HepG2 (cell line): Measurements from ENCODE around the gene SFPQ. TPM values are rescaled to one million over a fixed set of nuclear protein-coding genes. Genes with fewer than 3 reads are reported as not detected.
A peak's percentile ranks its signal among the peaks of the same experiment; 100 is the strongest.

Source experiments
- KDM5B ChIP-seq: sonication (generic); formaldehyde crosslinking; IDR thresholded peaks from 2 replicates; pipeline ENCODE4 v1.4.0; 2020; ENCODE audit warnings: missing genetic modification reagents, mild to moderate bottlenecking, borderline replicate concordance
- KLF13 ChIP-seq: sonication (generic); formaldehyde crosslinking; IDR thresholded peaks from 2 replicates; pipeline ENCODE4 v1.4.0; 2020; ENCODE audit warnings: mild to moderate bottlenecking, missing genetic modification reagents
- KLF9 ChIP-seq: IDR thresholded peaks from 2 replicates; pipeline ENCODE4 v1.6.1; 2016; ENCODE audit warnings: low read depth
- PAF1 ChIP-seq: IDR thresholded peaks from 2 replicates; pipeline ENCODE4 v1.6.1; 2016; ENCODE audit warnings: missing genetic modification reagents, missing compliant biosample characterization
- RARG ChIP-seq: sonication (generic); formaldehyde crosslinking; IDR thresholded peaks from 2 replicates; pipeline ENCODE4 v1.4.0; 2020; ENCODE audit warnings: low read depth, mild to moderate bottlenecking, missing genetic modification reagents
- XBP1 ChIP-seq: sonication (generic); formaldehyde crosslinking; IDR thresholded peaks from 2 replicates; pipeline ENCODE4 v1.5.0; 2020; ENCODE audit warnings: missing genetic modification reagents
- ZBTB38 ChIP-seq: sonication (generic); formaldehyde crosslinking; IDR thresholded peaks from 2 replicates; pipeline ENCODE4 v1.5.1; 2020; ENCODE audit warnings: mild to moderate bottlenecking, missing genetic modification reagents
- ZNF136 ChIP-seq: sonication (generic); formaldehyde crosslinking; IDR thresholded peaks from 2 replicates; pipeline ENCODE4 v1.8.1; 2022; ENCODE audit warnings: low read depth, mild to moderate bottlenecking, moderate library complexity, missing genetic modification reagents
- ZNF17 ChIP-seq: sonication (generic); formaldehyde crosslinking; IDR thresholded peaks from 2 replicates; pipeline ENCODE4 v1.5.0; 2020; ENCODE audit warnings: mild to moderate bottlenecking, missing genetic modification reagents
- ZNF496 ChIP-seq: sonication (generic); formaldehyde crosslinking; IDR thresholded peaks from 2 replicates; pipeline ENCODE4 v1.8.1; 2023; ENCODE audit warnings: mild to moderate bottlenecking, moderate library complexity, missing genetic modification reagents; ENCODE audit not compliant: insufficient replicate concordance
- ZNF615 ChIP-seq: sonication (generic); formaldehyde crosslinking; IDR thresholded peaks from 2 replicates; pipeline ENCODE4 v1.5.0; 2020; ENCODE audit warnings: mild to moderate bottlenecking, missing genetic modification reagents, borderline replicate concordance
- ZNF709 ChIP-seq: sonication (generic); formaldehyde crosslinking; IDR thresholded peaks from 2 replicates; pipeline ENCODE4 v1.5.0; 2020; ENCODE audit warnings: mild to moderate bottlenecking, missing genetic modification reagents
- polyA plus RNA-seq, 8 experiments: library from polyadenylated mRNA; depleted of rRNA in 3 of 8; stranded (reverse) in 7 of 8; unstranded in 1 of 8; fragments of >200 nt; fragmentation: Illumina TruSeq in 4 of 8; extraction: Trizol in 4 of 8; gene quantifications; 2 replicates each; pipeline versions ENCODE4 v1.2.1 to v1.2.3, GENCODE V29; 2011 to 2016; ENCODE audit warnings: low read depth in 4 of 8, missing spikeins in 1 of 8, mixed read lengths in 1 of 8; ENCODE audit not compliant: insufficient read depth in 1 of 8
- total RNA-seq, 5 experiments: library from RNA; depleted of rRNA; stranded (reverse); fragments of >200 nt; fragmentation: Illumina TruSeq; extraction: Trizol; gene quantifications; 2 replicates each; pipeline ENCODE4 v1.2.3, GENCODE V29; 2016; ENCODE audit warnings: low read depth in 1 of 5
- TF ChIP-seq, protein P1 (sequence below): sonication (generic); formaldehyde crosslinking; IDR thresholded peaks from 2 replicates; pipeline ENCODE4 v1.5.0; 2020; ENCODE audit warnings: missing genetic modification reagents
- TF ChIP-seq, protein P2 (sequence below): sonication (generic); formaldehyde crosslinking; IDR thresholded peaks from 2 replicates; pipeline ENCODE4 v1.4.0; 2020; ENCODE audit warnings: missing genetic modification reagents
- TF ChIP-seq, protein P3 (sequence below): sonication (generic); formaldehyde crosslinking; IDR thresholded peaks from 2 replicates; pipeline ENCODE4 v1.8.0; 2022; ENCODE audit warnings: missing genetic modification reagents, mild to moderate bottlenecking, inconsistent platforms, borderline replicate concordance
- TF ChIP-seq, protein P4 (sequence below): fragments of 450-650 bp; IDR thresholded peaks from 2 replicates; pipeline ENCODE4 v1.6.1; 2016
- TF ChIP-seq, protein P5 (sequence below): IDR thresholded peaks from 2 replicates; pipeline ENCODE4 v1.6.1; 2016; ENCODE audit warnings: low read depth, control low read depth
- TF ChIP-seq, protein P6 (sequence below): sonication (generic); formaldehyde crosslinking; IDR thresholded peaks from 2 replicates; pipeline ENCODE4 v1.5.0; 2020; ENCODE audit warnings: missing genetic modification reagents

SFPQ gene
- total and polyA plus RNA-seq, 2 of the 13 experiments (the other 11 are each of a cell fraction or from before 2014, with no cell fraction given) = 101 to 292 TPM

DNA sequence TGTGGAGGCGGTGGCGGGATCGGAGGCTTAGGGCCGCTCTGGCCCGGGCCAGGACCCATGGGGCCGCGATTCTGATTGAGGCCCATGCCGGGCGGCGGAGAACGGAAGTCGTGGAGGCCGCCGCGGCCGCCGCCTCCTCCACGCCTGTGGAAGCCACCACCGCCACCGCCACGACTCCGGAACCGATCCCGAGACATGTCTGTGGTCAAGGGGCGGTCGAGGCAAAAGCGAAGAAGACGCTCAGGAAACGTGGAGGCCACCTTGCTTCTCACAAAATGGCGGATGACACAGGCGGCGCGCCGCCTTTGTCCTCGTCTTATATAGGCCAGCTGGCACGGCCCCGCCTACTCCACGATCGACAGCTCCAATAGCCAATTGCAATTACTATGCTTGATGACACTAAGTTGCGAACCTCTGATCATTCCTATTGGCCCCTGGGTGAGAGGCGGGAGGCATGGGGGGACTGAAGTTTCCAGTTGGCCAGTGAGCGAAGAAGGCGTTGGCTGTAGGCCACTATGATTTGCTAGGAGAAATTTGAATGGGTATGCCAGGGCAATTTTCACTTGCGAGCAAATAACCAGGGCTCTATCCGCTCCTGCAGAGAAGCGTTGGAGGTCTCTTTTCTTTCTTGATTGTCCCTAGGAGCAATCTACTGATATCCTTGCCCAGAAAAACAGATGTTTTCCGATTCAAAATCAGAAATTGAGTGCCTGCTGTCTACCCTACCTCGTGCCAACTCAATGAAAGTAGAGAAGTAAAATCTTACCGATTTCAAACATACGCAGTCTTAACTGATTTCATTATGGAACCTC, at the start of gene SFPQ (continued):
- TF ChIP-seq ZNF136 (CRISPR knock-in tag) (no peak), ZNF496 (CRISPR knock-in tag) (no peak), ZNF709 (peak; percentile 33; the same call in 1 of the 2 replicates), XBP1 (CRISPR knock-in tag) (no peak), KLF9 (CRISPR knock-in tag) (0 out of 2 replicates have a peak, but pooled peaks have one; percentile 43), KDM5B (CRISPR knock-in tag) (0 out of 2 replicates have a peak, but pooled peaks have one; percentile 44), ZBTB38 (CRISPR knock-in tag) (peak; percentile 16; the same call in 1 of the 2 replicates), KLF13 (CRISPR knock-in tag) (0 out of 2 replicates have a peak, but pooled peaks have one; percentile 53), ZNF615 (CRISPR knock-in tag) (no peak), ZNF17 (CRISPR knock-in tag) (no peak), RARG (no peak), PAF1 (CRISPR knock-in tag) (no peak)
- TF ChIP-seq, protein P1, sequence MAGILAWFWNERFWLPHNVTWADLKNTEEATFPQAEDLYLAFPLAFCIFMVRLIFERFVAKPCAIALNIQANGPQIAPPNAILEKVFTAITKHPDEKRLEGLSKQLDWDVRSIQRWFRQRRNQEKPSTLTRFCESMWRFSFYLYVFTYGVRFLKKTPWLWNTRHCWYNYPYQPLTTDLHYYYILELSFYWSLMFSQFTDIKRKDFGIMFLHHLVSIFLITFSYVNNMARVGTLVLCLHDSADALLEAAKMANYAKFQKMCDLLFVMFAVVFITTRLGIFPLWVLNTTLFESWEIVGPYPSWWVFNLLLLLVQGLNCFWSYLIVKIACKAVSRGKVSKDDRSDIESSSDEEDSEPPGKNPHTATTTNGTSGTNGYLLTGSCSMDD (CRISPR knock-in tag) = no peak
- TF ChIP-seq, protein P2, sequence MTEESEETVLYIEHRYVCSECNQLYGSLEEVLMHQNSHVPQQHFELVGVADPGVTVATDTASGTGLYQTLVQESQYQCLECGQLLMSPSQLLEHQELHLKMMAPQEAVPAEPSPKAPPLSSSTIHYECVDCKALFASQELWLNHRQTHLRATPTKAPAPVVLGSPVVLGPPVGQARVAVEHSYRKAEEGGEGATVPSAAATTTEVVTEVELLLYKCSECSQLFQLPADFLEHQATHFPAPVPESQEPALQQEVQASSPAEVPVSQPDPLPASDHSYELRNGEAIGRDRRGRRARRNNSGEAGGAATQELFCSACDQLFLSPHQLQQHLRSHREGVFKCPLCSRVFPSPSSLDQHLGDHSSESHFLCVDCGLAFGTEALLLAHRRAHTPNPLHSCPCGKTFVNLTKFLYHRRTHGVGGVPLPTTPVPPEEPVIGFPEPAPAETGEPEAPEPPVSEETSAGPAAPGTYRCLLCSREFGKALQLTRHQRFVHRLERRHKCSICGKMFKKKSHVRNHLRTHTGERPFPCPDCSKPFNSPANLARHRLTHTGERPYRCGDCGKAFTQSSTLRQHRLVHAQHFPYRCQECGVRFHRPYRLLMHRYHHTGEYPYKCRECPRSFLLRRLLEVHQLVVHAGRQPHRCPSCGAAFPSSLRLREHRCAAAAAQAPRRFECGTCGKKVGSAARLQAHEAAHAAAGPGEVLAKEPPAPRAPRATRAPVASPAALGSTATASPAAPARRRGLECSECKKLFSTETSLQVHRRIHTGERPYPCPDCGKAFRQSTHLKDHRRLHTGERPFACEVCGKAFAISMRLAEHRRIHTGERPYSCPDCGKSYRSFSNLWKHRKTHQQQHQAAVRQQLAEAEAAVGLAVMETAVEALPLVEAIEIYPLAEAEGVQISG (CRISPR knock-in tag) = peak; percentile 62; the same call in 1 of the 2 replicates
- TF ChIP-seq, protein P3, sequence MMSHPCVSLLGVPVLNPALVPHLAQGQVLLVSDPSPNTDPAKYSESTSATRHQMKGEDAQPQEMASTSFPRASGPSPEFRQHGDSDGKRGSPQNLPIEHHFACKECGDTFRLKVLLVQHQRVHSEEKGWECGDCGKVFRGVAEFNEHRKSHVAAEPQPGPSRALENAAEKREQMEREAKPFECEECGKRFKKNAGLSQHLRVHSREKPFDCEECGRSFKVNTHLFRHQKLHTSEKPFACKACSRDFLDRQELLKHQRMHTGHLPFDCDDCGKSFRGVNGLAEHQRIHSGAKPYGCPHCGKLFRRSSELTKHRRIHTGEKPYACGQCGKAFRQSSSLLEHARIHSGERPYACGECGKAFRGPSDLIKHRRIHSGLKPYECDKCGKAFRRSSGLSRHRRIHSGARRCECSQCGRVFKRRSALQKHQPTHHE (CRISPR knock-in tag) = 0 out of 2 replicates have a peak, but pooled peaks have one; percentile 79
- TF ChIP-seq, protein P4, sequence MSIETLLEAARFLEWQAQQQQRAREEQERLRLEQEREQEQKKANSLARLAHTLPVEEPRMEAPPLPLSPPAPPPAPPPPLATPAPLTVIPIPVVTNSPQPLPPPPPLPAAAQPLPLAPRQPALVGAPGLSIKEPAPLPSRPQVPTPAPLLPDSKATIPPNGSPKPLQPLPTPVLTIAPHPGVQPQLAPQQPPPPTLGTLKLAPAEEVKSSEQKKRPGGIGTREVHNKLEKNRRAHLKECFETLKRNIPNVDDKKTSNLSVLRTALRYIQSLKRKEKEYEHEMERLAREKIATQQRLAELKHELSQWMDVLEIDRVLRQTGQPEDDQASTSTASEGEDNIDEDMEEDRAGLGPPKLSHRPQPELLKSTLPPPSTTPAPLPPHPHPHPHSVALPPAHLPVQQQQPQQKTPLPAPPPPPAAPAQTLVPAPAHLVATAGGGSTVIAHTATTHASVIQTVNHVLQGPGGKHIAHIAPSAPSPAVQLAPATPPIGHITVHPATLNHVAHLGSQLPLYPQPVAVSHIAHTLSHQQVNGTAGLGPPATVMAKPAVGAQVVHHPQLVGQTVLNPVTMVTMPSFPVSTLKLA = 0 out of 2 replicates have a peak, but pooled peaks have one; percentile 47
- TF ChIP-seq, protein P5, sequence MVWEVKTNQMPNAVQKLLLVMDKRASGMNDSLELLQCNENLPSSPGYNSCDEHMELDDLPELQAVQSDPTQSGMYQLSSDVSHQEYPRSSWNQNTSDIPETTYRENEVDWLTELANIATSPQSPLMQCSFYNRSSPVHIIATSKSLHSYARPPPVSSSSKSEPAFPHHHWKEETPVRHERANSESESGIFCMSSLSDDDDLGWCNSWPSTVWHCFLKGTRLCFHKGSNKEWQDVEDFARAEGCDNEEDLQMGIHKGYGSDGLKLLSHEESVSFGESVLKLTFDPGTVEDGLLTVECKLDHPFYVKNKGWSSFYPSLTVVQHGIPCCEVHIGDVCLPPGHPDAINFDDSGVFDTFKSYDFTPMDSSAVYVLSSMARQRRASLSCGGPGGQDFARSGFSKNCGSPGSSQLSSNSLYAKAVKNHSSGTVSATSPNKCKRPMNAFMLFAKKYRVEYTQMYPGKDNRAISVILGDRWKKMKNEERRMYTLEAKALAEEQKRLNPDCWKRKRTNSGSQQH (CRISPR knock-in tag) = no peak; the same call in 1 of the 2 replicates
- TF ChIP-seq, protein P6, sequence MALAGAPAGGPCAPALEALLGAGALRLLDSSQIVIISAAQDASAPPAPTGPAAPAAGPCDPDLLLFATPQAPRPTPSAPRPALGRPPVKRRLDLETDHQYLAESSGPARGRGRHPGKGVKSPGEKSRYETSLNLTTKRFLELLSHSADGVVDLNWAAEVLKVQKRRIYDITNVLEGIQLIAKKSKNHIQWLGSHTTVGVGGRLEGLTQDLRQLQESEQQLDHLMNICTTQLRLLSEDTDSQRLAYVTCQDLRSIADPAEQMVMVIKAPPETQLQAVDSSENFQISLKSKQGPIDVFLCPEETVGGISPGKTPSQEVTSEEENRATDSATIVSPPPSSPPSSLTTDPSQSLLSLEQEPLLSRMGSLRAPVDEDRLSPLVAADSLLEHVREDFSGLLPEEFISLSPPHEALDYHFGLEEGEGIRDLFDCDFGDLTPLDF = no peak; the same call in 1 of the 2 replicates
